ENCODE data around the gene CDC73. TPM values are rescaled to one million over a fixed set of nuclear protein-coding genes. Genes with fewer than 3 reads are reported as not detected.

The CDC73 gene
- total and polyA plus RNA-seq, 9 of the 15 experiments (the other 6 are each of a cell fraction or from before 2014, with no cell fraction given): 19.0 to 61.7 (median 30.1) TPM

GRCh38 chr1:193113258-193113991 lies 8.4 kb upstream of the CDC73 start (continued):
- TF ChIP-seq ETV1 (tag; conservative IDR thresholded peaks at IDR 0.05; ENCODE audit: low read depth): 0 out of 2 replicates have a peak, but pooled peaks have one; percentile 24
- TF ChIP-seq TAF9B (IDR thresholded peaks at IDR 0.05; ENCODE audit: partially characterized antibody): no peak
- 0 out of 2 replicates have a peak, but pooled peaks have one; percentile 17 for TF ChIP-seq DIDO1 (tag; IDR thresholded peaks at IDR 0.05; ENCODE audit: low read depth)
- TF ChIP-seq HINFP (tag; conservative IDR thresholded peaks at IDR 0.05; ENCODE audit: low read depth): no peak
- TF ChIP-seq TAF1 (IDR thresholded peaks at IDR 0.05; ENCODE audit: control insufficient read depth, extremely low read depth, insufficient read depth, low read length, severe bottlenecking): peak; percentile 28
- peak; percentile 76 for TF ChIP-seq C11orf30 (IDR thresholded peaks at IDR 0.05; ENCODE audit: low read depth)
- TF ChIP-seq POLR2B (IDR thresholded peaks at IDR 0.05; ENCODE audit: low read depth, partially characterized antibody): peak; percentile 52
- peak; percentile 51; the same call in 1 of the 2 replicates for TF ChIP-seq NFRKB (IDR thresholded peaks at IDR 0.05; ENCODE audit: low read depth)
- TF ChIP-seq GABPA (tag; conservative IDR thresholded peaks at IDR 0.05; ENCODE audit: low read depth): 0 out of 2 replicates have a peak, but pooled peaks have one; percentile 13
